Fibroblast of skin of back (primary cell): ENCODE results near the gene SMIM24. TPM values are rescaled to one million over a fixed set of nuclear protein-coding genes. Genes with fewer than 3 reads are reported as not detected.
A peak's percentile ranks its signal among the peaks of the same experiment; 100 is the strongest.
"Not testable (repeated sequence)": the region's sequence is repeated elsewhere in the genome, so short reads cannot be mapped to it uniquely, and the experiment has no call there.

Source experiments
- DNase-seq: peaks from one replicate; pipeline ENCODE4 v3.0.0-alpha.2; 2013
- polyA plus RNA-seq, 2 experiments: library from polyadenylated mRNA; unstranded; fragments of 120-200 nt; gene quantifications; one replicate each; pipeline ENCODE4 v1.2.1, GENCODE V29; 2013; ENCODE audit not compliant: insufficient read length in 2 of 2

SMIM24 gene
- polyA plus RNA-seq (2013, experiment 1 of 2; ENCODE audit: insufficient read length) = not detected
- 0.20 TPM for polyA plus RNA-seq (2013, experiment 2 of 2; ENCODE audit: insufficient read length)

DNA sequence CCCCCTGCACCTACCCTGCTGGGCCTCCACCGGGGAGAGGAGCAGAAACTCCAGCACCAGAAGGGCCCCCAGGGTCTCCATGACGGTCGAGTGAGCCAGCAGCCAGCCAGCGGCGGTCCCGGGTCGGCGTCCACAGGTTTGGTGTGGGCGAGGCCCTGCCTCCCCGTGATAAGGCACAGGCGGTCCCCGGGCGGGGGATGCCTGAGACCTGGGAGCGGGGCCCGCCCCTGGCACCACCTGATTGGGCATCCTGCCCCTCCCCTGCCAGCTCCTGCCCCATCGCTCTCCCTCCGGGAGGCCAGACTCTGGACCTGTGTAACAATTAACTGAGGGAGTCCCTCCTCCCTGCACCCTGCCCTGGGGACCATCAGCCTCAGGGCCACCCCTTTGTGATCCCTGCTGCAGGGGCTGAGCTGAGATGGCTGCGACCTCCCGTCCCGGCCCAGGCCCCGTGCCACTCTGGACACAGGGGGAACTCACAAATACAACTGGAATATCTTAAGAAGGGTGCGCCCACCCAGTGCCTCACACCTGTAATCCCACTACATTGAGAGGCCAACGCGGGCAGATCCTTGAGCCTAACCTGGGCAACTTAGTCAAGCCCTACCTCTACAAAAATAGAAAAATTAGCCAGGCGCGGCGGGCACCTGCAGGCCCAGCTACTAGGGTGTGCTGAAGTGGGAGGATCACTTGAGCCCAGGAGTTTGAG, at the start of gene SMIM24:
Gene SMIM24 (minus strand): TSS at position 143 of the 709 bp plus-strand sequence. CDS start 62 bp downstream, at position 81.
- no peak for DNase-seq

DNA sequence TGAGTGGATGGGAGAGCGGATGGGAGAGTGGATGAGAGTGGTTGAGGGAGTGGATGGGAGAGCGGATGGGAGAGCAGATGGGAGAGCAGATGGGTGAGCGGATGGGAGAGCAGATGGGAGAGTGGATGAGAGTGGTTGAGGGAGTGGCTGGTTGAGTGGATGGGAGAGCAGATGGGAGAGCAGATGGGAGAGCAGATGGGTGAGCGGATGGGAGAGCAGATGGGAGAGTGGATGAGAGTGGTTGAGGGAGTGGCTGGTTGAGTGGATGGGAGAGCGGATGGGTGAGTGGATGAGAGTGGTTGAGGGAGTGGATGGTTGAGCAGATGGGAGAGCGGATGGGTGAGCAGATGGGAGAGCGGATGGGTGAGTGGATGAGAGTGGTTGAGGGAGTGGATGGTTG, 49.0 kb upstream of the SMIM24 start:
- not testable (repeated sequence) for DNase-seq

DNA sequence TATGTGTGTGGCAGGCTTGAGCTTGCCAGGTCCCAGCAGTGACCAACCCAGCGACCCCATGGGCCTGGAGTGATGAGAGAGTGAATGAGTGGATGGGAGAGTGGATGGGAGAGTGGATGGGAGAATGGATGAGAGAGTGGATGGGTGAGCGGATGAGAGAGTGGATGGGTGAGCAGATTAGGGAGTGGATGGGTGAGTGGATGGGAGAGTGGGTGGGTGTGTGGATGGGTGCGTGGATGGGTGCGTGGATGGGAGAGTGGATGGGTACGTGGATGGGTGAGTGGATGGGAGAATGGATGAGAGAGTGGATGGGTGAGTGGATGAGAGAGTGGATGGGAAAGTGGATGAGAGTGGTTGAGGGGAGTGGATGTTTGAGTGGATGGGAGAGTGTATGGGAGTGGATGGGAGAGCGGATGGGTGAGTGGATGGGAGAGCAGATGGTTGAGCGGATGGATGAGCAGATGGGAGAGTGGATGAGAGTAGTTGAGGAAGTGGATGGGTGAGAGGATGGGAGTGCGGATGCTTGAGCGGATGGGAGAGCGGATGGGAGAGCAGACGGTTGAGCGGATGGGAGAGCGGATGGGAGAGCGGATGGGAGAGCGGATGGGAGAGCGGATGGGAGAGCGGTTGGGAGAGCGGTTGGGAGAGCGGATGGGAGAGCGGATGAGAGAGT, 48.4 kb upstream of the SMIM24 start:
- no peak for DNase-seq

DNA sequence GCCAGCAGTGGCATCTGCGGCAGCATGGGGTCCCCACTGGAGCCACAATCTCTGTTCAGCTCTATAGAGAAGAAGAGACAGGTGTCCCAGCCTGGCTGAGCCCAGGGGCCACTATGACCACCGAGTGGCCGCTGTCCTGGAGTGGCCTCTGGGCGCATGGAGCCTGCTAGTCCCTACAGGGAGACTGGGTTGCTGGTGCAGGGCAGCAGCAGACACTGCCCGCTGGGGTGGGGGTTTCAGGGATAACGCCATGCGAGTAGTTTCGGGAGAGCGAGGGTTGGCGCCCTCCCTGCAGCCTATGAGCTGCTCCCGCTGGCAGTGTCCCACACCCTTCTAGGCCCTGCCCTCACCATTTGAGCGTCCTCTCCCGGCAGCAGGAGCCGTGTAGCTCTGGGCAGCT, 47.8 kb upstream of the SMIM24 start:
- no peak for DNase-seq

DNA sequence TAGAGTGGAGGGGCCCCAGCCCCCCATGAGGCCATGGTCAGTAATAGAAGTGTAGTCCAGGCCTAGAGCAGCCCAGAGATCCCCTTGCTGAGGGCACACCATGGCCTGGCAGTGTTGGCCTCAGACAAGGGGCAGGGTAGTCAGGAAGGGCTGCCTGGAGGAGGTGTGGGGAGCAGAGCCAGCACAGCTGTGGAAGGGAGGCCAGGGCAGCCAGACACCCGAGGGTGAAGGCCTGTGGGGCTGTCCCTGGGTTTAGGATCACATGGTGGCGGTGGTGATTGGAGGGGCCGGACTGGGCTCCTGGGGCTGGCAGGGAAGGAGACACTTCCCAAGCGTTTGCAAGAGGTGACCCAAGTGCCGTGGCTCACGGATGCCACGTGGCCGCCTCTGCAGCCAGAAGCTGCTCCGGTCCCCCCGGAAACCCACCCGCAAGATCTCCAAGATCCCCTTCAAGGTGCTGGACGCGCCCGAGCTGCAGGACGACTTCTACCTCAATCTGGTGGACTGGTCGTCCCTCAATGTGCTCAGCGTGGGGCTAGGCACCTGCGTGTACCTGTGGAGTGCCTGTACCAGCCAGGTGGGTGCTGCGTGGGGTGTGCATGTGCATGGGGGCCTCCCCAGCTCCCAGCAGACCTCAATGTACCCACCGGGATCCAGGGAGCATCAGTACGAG, 47.0 kb upstream of the SMIM24 start:
- DNase-seq = no peak

DNA sequence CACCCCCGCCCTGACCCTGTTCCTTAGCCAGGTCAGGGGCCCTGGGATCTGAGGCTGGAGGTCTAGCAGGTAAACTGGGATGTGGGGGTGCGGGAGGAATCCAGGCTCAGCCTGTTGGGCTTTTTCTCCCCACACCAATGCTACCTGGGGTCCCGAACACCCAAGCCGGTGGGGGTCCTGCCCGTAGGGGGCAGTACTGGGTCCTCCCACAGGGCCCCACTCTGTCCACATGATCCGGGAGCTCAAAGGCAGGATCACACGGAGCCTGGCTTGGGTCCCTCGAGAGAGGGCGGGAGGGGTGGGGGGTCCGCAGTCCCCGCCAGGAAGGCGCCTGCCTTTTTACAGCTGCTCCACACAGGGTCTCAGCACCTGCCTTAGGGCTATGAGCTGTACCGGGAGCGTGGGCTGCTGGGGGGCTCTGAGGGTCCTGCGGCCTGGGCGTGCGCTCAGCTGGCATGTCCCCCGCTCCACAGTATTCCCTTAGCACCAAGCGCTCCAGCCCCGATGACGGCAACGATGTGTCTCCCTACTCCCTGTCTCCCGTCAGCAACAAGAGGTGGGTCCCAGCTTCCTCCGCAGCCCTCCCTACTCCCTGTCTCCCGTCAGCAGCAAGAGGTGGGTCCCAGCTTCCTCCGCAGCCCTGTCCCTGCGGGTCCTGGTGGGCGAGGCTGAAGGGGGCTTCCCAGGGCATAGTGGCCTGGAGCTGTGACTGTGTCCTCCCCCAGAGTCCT, 46.3 kb upstream of the SMIM24 start:
- DNase-seq = no peak

DNA sequence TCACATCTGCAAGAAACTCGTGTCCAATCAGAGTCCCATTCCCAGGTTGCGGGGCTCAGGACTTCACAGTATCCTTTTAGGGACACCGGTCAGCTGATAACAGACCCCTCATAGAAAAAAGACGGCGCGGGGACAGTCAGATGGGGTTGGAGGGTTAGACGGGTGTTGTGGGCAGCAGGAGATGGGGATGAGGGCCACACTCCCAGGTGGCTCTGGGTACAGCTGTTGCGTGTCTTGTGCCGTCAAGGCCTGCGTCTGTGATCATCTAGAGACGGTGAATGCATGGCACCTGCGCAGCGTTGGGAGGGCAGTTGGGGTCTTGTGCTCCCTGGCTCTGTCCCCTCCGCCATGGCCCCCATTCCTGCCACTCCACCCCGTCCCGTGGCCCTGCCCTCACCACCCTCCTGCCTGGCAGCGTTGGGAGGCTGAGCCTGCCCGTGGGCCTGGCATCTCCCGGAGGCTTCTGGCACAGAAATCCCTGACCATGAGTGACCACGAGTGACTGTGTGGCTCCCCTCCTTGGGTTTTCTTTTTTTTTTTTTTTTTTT, 44.7 kb upstream of the SMIM24 start:
- no peak for DNase-seq

DNA sequence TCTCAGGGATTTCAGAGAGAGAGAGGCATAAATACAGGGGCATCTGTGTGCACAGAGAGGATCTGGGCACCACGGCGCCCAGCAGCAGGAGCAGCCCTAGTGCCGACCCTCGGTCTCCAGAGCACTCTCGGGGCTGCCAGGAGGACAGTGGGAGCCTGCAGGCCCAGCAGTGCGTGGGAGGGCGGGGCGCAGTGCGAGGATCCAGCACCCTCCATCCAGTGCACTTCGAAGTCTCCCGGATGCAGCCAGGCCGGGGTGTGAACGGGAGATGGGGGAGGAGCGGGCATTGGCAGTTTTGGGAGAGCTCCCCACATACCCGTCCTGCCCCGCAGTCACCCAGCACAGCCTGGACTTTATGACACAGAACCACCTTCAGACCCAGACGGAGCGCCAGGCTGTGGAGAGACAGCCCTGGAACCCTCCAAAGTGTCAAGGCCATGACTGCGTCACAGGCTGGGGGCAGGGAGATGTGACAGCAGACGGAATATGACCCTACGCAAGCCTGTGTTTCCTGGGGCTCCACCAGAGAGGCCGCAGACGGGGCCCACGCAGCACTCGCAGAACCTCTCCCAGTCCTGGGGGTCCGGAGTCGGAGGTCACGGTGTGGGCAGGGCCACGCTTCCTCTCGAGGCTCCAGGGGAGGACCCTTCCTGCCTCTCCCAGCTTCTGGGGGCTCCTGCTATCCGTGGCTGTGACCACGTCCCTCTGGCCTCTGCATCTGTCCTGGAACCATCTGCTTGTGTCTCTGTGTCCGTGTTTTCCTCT, 43.9 kb upstream of the SMIM24 start:
- no peak for DNase-seq

DNA sequence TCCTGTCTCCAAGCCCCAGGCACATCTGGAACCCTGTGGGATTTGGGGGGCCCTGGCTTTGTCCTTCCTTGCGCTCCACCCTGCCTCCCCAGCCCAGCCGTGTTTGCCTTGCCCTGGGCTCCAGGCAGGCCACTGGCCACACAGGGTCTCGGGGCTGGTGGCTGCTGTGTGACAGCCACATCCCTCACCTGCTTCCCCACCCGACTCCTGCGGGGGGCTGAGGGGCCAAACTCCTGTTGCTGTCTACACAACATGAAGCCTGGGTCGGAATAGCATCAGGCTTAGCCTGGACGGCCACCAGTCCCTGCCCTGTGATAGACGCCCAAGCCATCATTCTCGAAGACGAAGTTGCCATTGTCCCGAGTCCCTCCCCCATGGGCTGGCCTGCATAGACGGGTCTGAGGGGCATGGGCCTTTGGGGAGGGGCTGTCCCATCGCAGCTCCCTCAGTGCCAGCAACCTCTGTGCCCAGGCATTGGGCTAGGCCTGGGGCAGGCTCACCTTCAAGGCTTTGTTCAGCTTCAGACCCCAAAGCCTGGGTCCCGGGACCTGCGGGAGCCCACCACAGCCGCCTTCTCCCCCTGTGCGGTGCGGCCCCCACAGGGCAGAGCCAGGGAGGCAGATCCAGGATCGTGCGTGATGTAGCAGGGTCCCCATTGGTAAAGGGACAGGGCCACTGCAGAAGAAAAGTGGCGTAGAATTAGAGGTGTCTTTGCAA, 43.2 kb upstream of the SMIM24 start:
- no peak for DNase-seq

DNA sequence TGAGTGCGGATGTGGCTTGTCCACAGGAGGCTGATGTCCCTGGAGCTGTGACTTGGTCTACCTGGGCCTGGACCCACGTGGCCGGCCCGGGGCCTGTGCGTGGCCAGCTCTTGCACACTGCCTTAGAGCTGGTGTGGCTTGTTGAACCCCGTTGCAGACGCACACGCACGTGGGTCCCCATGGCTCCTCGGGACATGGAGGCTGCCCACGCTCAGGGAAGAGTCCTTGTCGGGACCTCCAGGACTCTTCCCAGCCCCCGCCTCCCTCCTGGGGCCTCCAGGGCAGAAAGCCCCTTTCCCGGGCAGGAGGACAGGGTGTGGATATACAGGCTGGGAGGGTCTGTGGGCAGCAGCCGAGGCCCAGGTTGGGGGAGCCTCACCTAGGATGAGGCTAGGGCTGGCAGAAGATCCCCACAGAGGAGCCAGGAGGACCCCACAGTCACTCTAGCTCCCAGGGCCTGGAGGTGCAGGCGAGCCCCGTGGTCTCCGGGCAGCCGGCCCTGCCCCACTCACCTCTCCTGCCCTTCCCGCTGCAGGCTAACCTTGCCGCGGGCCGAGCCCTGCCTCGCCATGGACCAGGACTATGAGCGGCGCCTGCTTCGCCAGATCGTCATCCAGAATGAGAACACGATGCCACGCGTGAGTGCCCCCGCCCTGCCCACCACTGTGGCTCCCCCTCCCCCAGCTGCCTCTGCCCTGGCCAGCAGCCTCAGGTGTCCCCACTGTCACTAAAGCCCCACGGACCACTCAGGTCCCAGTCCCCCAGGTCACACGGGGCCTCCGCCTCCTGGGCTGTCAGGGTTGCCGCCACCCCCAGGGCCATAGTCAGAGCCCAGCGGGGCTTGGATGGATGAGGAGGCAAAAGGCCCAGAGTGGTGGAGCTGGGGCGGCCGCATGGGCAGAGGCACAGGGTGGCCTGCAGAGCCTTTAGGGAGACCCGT, 42.4 kb upstream of the SMIM24 start:
- no peak for DNase-seq

DNA sequence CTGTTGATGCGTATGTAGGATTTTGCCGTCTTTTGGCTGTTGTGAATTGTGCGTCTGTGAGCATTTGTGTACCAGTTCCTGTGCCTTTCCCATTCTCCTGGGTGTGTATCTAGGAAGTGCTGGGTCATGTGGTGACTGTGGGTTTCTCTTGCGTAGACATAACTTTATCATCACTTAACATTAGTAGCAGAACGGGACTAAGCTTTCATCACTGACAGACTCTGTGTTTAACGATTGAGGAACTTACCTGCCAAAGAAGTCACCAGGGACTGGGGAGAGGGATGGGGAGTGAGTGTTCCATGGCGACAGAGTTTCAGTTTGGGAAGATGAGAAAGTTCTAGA, 40.8 kb upstream of the SMIM24 start:
- no peak for DNase-seq

DNA sequence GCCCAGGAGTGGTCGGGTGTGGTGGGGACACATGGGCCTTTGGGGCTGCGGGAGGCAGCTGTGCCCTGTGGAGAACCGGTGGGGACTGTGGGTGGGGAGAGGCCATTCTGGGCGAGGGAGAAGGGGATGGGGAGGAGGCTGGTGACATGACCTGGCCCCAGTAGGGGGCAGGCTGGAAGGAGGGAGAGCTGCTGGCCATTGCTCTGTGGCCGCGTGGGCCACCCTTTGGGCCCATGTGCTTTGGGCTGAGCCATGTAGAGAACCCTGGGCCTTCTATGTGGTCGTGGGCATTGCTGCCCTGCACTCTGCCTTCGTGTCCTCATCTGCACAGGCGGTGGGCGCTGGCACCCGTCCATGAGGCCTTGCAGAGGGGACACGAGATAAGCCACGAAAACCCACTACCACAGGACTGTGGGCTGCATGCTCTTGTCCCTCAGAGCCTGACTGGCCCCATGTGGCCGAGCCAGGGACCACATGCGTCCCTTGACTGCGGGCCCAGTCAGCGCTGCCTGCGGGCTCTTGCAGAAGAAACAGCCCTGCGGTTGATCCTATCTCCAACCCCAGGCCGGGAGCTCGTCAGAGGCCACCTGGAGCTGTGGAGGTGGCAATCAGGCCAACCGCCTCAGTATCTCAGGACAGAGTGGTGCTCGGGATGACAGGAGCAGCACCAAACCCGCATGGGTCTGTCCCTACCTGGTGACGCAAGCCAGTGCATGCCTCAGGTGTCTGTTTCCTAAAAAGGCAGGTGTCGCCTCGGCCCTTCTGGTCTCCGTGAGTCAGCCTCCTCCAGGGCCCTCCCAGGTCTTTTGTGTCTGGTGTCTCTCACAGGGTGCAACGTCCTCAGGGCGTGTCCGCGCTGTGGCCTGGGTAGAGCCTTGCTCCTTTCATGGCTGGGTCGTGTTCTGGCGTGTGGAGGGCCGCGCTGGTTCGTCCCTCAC, 40.1 kb upstream of the SMIM24 start:
- no peak for DNase-seq

DNA sequence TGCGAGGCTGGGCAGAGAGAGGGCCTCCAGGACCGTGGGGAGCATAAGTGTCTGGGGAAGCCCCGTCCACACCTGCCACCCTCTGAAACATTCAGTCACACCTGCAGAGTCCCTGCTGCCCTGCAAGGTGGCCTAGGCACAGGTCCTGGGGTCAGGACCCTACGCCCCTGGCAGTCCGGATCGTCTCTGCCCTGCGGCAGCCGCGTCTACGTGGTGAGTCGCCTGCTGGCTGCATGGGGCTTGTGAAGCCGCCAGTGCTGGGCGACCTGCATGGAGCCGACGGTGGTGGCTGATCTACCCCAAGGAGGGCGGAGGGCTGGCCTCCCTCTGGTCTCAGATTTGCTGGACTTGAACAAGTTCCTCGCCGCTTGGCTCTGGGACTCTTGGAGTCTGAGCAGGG, 38.8 kb upstream of the SMIM24 start:
- DNase-seq = no peak

DNA sequence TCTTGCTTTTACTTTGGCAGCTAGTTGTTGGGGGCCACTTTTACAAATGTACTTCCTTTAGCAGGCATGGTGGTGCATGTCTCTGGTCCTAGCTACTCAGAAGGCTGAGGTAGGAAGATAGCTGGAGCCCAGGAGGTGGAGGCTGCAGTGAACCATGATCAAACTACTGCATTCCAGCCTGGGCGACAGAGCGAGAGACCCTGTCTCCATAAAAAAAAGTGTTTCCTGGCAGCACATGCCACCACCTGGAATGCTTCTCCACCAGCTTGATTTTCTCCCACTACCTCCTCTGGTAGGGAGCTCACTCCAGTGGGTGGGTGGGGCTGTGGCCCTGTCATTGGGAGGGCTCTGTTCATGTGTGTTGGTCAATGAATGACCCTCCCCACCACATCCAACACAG, 38.3 kb upstream of the SMIM24 start:
- no peak for DNase-seq

DNA sequence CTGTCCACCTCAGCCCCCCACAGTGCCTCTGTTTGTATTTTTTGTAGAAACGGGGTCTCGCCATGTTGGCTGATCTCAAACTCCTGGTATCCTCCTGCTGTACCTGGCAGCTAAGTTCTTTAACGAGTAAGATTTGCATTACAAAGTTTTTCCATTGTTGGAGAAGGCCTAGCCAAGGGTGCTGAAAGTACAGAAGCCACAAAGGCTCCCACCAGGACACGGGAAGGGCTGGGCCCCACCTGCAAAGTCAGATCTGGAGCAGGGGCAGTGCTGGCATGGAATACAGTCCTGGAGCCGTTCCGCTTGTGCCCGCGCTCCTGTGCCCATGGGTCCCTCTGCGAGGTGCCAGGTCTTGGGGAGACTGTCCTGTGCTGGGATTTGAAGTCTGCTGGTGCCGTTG, 37.9 kb upstream of the SMIM24 start:
- no peak for DNase-seq

DNA sequence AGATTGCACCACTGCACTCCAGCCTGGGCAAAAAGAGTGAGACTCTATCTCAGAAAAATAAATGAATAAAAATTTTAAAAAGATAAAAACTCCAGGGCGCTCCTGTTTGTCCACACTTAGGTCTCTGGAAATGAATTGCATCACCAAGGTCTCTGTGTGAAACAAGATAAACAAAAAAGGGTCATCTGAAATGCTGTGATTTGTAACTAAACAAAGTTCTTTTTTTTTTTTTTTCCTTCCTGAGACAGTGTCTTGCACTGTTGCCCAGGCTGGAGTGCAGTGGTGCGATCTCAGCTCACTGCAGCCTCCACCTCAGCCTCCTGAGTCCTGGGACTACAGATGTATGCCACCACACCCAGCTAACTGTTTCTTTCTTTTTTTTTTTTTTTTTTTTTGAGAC, 37.3 kb upstream of the SMIM24 start:
- DNase-seq = no peak

DNA sequence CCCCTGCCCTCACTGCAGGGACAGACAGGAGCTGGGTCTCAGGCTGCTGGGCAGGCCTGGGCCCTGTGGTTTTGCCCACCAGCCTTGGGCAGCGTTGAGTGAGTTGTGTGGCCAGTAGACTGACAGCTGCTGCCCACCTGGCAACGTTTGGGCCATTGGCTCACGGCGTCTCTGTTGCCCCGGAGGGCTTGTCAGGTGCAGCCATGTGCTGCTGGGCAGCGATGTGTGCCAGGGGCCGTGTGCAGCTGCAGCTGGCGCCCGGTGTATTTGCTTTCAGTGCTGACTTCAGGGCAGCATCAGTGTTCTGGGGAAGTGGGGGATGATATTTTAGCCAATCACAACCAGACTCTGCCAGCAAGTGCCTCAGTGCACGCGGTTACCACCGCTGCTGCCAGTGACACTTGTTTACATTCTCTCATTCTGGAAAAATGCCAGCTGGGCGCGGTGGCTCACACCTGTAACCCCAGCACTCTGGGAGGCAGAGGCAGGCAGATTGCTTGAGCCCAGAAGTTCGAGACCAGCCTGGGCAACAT, 36.4 kb upstream of the SMIM24 start:
- no peak for DNase-seq

DNA sequence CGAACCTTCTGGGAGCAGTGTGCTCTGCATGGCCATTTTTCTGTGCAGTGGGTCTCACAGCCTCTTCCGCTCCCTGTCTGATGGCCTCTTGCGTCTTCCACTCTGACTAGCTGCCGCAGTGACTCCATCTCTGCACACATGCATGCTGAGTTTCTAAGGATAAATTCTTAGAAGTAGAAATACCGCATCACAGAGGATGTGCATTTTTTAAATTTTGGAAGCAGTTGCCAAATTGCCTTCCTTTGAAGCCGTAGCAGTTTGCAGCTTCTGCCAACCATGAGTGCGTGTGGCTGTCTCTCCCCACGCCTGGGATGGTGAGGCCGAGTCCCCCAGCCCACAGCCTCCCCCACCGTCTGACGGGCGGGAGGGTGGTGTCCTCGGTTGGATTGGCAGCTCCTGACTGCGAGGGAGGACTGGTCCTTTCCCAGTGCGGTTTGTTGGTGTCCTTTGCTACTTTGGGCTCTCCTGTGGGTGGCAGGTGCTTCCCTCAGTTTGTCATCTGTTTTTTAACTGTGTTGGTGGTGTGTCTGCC, 35.6 kb upstream of the SMIM24 start:
- peak; percentile 46 for DNase-seq
